Stimulated activated CD4-positive, alpha-beta T cell treated with anti-CD3 and anti-CD28 coated beads, Interleukin-4, amount 100 ng/mL, for 24 hours (primary cell): Measurements from ENCODE around the gene COL23A1.

ENCODE experiments used
- DNase-seq: peaks from one replicate; pipeline ENCODE4 v3.0.0-alpha.2; 2020

Gene COL23A1

GRCh38 chr5:178417391-178417811 lies 172.8 kb downstream of the COL23A1 start:
- no peak for DNase-seq

DNA sequence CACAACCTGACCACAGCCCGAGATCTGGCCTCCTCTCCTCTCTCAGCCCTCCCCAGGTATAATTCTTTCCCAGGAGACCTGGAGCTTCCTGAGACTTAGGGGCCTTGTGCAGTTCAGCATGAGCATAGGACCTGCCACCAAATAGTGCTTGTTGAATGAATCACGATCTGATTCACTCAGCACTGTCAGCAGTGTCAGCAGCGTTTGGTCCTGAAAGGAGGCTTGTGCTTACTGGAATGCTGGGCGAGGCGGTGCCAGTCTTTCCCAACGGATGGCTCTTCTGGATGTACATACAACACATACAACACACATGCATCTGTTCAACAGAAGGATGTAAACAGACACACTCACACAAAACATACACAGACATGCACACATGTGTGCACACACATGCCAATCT lies 173.3 kb downstream of the COL23A1 start:
- no peak for DNase-seq

- no peak for DNase-seq
Measured at GRCh38 chr5:178416206-178416882, 173.8 kb downstream of the COL23A1 start.

GRCh38 chr5:178415353-178415752 lies 174.8 kb downstream of the COL23A1 start:
- DNase-seq = no peak

- no peak for DNase-seq
Measured at GRCh38 chr5:178413988-178414387, 176.2 kb downstream of the COL23A1 start.

- DNase-seq = no peak
Measured at GRCh38 chr5:178411083-178411482, 179.1 kb downstream of the COL23A1 start.

DNA sequence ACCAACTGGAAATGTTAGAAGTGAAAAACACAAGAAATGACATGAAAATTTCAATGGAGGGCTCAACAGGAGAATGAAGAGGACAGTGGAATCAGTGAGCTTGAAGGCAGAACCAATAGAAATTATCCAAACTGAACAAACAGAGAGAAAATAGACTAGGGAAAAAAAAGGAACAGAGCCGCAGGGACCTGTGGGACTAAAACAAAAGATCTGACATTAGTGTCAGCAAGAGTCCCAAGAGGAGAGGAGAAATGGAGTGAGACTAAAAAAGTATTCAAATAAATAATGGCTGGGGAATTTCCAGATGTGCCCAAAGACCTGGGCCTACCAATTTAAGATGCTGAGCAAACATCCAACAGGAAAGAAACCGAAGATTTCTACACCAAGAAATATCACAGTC lies 182.5 kb downstream of the COL23A1 start:
- no peak for DNase-seq

DNA sequence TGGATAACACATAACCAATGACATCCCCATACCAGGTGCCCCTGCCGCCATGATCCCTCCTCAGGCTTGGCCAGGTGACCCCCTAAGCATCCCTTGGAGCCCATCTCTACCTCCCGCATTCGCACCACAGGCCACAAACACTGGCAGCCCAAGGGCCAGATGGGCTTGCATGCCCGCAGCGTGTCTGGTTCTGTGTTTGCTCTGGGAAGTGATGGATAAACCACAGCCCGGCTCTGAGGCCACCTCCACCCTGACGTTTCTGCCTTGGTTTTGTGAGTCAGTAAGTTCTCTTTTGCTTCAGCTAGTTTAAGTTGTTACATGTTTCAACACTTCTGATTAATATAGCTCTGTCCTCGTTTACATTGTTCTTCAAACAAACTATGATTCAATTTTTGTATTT lies 185.2 kb downstream of the COL23A1 start:
- DNase-seq = no peak

GRCh38 chr5:178403956-178404600 lies 186.1 kb downstream of the COL23A1 start:
- no peak for DNase-seq

DNA sequence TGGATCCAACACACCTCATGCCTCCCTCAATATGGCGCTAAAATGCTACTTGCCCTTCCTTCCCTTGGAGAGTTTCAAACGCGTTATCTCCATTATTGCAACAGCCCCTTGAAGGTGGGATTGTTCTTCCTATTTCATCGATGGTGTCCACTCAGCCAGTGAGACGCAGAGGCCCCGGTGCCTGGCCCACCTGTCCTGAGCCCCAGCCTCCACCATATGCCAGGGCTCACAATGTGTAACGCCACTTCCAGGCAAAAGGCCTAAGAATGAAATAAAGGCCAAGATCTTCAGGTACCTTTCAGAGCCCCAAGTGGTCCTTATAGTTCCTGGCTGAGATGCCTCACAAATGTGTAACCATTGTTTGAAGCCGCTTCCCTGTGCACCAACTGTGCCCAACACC lies 186.8 kb downstream of the COL23A1 start:
- DNase-seq = no peak

DNA sequence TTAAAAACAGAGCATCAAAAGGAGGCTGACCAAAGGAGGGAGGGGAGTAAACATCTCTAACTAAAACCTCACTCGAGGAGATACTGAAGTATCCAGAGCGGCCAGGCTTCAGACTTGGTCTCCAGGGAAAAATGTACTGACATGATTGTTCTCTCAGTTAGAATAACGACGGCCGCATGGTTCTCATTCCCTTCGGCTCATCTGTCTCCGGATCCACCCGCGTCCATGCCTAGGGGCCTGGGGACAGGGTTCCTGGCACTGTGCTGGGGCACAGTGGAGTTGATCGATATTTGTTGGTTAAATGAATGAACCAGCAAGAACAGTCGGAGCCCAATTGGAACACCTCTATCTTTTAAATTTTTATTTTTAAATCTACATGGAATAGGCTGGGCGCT lies 190.5 kb downstream of the COL23A1 start:
- DNase-seq = no peak

- no peak for DNase-seq
Measured at GRCh38 chr5:178398901-178399700, 191.1 kb downstream of the COL23A1 start.

GRCh38 chr5:178396796-178397720 lies 193.1 kb downstream of the COL23A1 start:
- no peak for DNase-seq

GRCh38 chr5:178394074-178394473 lies 196.1 kb downstream of the COL23A1 start:
- no peak for DNase-seq

DNA sequence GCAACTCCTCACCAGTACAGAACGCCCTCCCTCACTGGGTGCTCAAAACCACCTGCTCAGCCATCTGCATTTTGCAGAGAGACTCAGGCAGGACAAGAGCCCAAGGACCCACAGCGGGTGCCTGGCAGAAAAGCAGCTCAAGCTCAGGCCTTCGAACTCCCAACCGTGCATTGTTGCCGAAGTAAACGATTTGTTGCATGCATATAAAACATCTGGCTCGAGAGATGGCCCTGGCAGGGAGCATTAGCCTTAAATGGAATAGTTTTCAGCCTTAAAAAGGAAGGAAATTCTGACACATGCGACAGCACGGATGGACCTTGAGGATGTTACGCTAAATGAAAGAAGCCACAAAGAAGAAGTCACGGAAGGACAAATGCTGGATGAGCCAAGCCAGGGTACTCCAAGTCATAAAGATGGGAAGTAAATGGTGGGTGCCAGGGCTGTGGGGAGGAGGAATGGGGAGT lies 197.2 kb downstream of the COL23A1 start:
- DNase-seq = no peak

DNA sequence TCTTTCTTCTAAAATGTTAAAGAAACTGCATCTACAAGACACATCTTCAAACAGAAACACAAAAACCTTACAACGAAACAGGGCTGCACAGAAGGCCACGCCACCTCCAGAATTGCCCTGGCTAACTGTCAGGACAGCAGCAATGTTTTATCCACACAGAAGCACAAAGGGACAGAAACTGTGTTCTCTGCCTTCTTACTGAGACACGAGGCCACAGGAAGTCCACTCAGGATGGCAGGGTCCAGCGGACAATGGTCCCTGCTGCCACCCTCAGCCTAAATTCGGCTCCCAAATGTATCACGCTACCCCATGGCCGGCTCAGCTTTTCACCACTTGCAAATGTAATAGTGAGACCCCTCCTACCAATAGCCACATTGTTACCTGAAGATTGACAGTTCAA lies 197.8 kb downstream of the COL23A1 start:
- DNase-seq = no peak

- no peak for DNase-seq
Measured at GRCh38 chr5:178391480-178391879, 198.7 kb downstream of the COL23A1 start.

GRCh38 chr5:178389796-178390195 lies 200.4 kb downstream of the COL23A1 start:
- DNase-seq = no peak

- no peak for DNase-seq
Measured at GRCh38 chr5:178389026-178389729, 201.0 kb downstream of the COL23A1 start.

DNA sequence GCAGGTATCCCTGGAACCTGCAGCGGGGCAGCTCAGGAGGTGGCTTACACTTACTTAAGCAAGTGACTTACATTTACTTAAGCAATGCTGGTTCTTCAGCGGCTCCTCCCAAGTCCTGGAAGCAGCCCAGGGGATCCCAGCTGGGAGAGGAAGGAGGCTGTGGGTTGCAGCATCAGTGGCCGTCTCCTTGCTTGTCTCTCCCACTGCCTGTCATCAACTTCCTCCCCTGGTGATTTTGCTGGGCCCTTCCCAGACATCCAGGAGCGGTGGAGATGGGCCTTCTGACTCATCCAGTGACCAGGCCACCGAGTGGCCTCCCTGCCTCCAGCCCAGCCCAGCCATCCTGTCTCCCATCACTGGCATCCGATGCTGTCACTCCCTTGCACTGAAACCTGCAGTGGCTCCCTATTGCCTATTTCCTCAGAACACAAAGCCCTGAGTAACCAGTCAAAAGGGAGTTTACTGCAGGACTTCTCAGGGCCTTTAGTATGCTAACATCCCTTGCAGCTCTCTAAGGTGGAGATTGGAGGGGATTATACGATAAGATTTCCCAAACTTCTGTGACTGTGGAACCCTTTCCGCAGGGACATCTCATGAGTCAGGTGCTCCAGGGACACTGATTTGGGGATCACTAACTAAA lies 201.7 kb downstream of the COL23A1 start:
- DNase-seq = no peak

DNA sequence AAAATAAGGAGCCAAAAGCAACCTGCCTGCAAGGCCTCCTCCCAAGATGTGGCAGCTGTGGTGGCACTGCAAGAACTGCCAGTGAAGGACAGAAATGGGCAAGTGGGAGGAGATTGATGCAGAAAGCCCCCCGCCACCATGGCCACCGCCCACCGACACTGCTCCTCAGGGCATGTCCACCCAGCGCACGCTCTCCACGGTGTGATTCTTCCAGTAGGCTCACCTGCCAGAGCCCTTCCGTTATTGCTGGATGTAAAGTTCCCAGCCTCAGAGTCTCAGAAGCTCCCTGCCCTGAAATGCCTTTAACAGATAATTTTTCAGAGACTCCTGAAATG lies 202.4 kb downstream of the COL23A1 start:
- no peak for DNase-seq
